K562 (cell line): ENCODE data around the gene ZNF239. TPM values are rescaled to one million over a fixed set of nuclear protein-coding genes. Genes with fewer than 3 reads are reported as not detected.

Experiments used
- ARID2 ChIP-seq: fragments of 450-650 bp; IDR thresholded peaks from 2 replicates; pipeline ENCODE4 v1.6.1; 2017; ENCODE audit warnings: antibody characterized with exemption, mild to moderate bottlenecking
- ATF7 ChIP-seq: fragments of 450-650 bp; IDR thresholded peaks from 2 replicates; pipeline ENCODE4 v1.7.1; 2014; ENCODE audit warnings: mild to moderate bottlenecking, moderate library complexity
- CCNT2 ChIP-seq: IDR thresholded peaks from 2 replicates; pipeline ENCODE4 v1.6.1; 2011; ENCODE audit warnings: borderline replicate concordance, low read depth, mild to moderate bottlenecking, moderate library complexity, mixed read lengths, low read length; ENCODE audit not compliant: insufficient read length; ENCODE audit errors: extremely low read depth
- CLOCK ChIP-seq: fragments of 250-450 bp; sonication (Bioruptor Pico); IDR thresholded peaks from 2 replicates; pipeline ENCODE4 v1.4.0; 2020; ENCODE audit warnings: mild to moderate bottlenecking, moderate library complexity, borderline replicate concordance
- CTCF ChIP-seq, 3 experiments: IDR thresholded peaks in 2 of 3; conservative IDR thresholded peaks in 1 of 3; 2 replicates each; pipeline ENCODE4 v1.5.1; 2011 to 2012; ENCODE audit warnings: low read length in 3 of 3, mild to moderate bottlenecking in 3 of 3, control low read depth in 2 of 3, improper control_type of control experiment in 1 of 3, inconsistent platforms in 1 of 3, low read depth in 1 of 3, mixed read lengths in 1 of 3, moderate library complexity in 1 of 3; ENCODE audit not compliant: insufficient read depth in 2 of 3
- GABPB1 ChIP-seq: sonication (generic); formaldehyde crosslinking; IDR thresholded peaks from 2 replicates; pipeline ENCODE4 v1.8.0; 2022; ENCODE audit warnings: mild to moderate bottlenecking, missing genetic modification reagents
- GTF2B ChIP-seq: IDR thresholded peaks from 2 replicates; pipeline ENCODE4 v1.6.1; 2011; ENCODE audit not compliant: insufficient read length; ENCODE audit errors: extremely low read depth
- IRF9 ChIP-seq: fragments of 450-650 bp; IDR thresholded peaks from 2 replicates; pipeline ENCODE4 v1.6.1; 2016; ENCODE audit warnings: missing biosample characterization, missing genetic modification characterization
- MAZ ChIP-seq, 2 experiments: fragments of 450-650 bp in 1 of 2; sonication (generic) in 1 of 2; formaldehyde crosslinking; IDR thresholded peaks in 1 of 2; conservative IDR thresholded peaks in 1 of 2; 2 replicates each; pipeline versions ENCODE4 v1.4.0 to v1.5.0; 2020; ENCODE audit warnings: mild to moderate bottlenecking in 1 of 2, missing genetic modification reagents in 1 of 2
- MTF1 ChIP-seq: fragments of 250-450 bp; sonication (Bioruptor Pico); IDR thresholded peaks from 2 replicates; pipeline ENCODE4 v1.9.0; 2021; ENCODE audit warnings: moderate library complexity, mild to moderate bottlenecking, inconsistent platforms, borderline replicate concordance
- PHF20 ChIP-seq: fragments of 450-650 bp; IDR thresholded peaks from 2 replicates; pipeline ENCODE4 v1.6.1; 2018; ENCODE audit not compliant: partially characterized antibody
- PPARD ChIP-seq: fragments of 250-450 bp; sonication (Bioruptor Pico); IDR thresholded peaks from 2 replicates; pipeline ENCODE4 v1.8.0; 2022; ENCODE audit warnings: inconsistent platforms, mild to moderate bottlenecking, moderate library complexity
- SIN3A ChIP-seq, 2 experiments: fragments of 150-350 bp in 1 of 2; IDR thresholded peaks; 2 replicates each; pipeline ENCODE4 v1.6.1; 2011 to 2016; ENCODE audit warnings: borderline replicate concordance in 2 of 2, low read depth in 2 of 2, low read length in 2 of 2, mild to moderate bottlenecking in 2 of 2, moderate library complexity in 2 of 2; ENCODE audit not compliant: control insufficient read depth in 1 of 2
- SMARCE1 ChIP-seq: fragments of 450-650 bp; IDR thresholded peaks from 2 replicates; pipeline ENCODE4 v1.7.1; 2016; ENCODE audit warnings: mild to moderate bottlenecking
- SNAPC5 ChIP-seq: fragments of 250-450 bp; sonication (Bioruptor Pico); IDR thresholded peaks from 2 replicates; pipeline ENCODE4 v1.8.0; 2021; ENCODE audit warnings: moderate library complexity, mild to moderate bottlenecking, inconsistent platforms
- STAT5A ChIP-seq: IDR thresholded peaks from 2 replicates; pipeline ENCODE4 v1.6.1; 2012; ENCODE audit warnings: low read length, inconsistent platforms, borderline replicate concordance
- TAF1 ChIP-seq: IDR thresholded peaks from 2 replicates; pipeline ENCODE4 v1.6.1; 2011; ENCODE audit warnings: mild to moderate bottlenecking, low read length, moderate library complexity; ENCODE audit not compliant: insufficient read depth, control insufficient read depth, severe bottlenecking; ENCODE audit errors: extremely low read depth
- ZFX ChIP-seq: sonication (generic); formaldehyde crosslinking; IDR thresholded peaks from 2 replicates; pipeline ENCODE4 v1.8.0; 2022; ENCODE audit warnings: mild to moderate bottlenecking, missing genetic modification reagents, moderate library complexity
- ZNF217 ChIP-seq: sonication (generic); formaldehyde crosslinking; IDR thresholded peaks from 2 replicates; pipeline ENCODE4 v1.8.0; 2022; ENCODE audit warnings: mild to moderate bottlenecking, missing genetic modification reagents
- ZNF253 ChIP-seq: fragments of 250-450 bp; sonication (Bioruptor Pico); conservative IDR thresholded peaks from 2 replicates; pipeline ENCODE4 v1.6.1; 2021; ENCODE audit warnings: mild to moderate bottlenecking
- polyA plus RNA-seq, 8 experiments: library from polyadenylated mRNA; depleted of rRNA in 4 of 8; stranded (reverse) in 5 of 8; unstranded in 3 of 8; fragments of >200 nt; fragmentation: Nextera tagmentation in 2 of 8; fragmentation: Illumina TruSeq in 1 of 8; extraction: Ambion mirVana in 2 of 8; extraction: Trizol in 1 of 8; gene quantifications; 2 replicates each; pipeline versions ENCODE4 v1.2.1 to v1.2.3, GENCODE V29; 2011 to 2014; ENCODE audit warnings: inconsistent platforms in 1 of 8, missing spikeins in 1 of 8
- total RNA-seq, 7 experiments: library from RNA; depleted of rRNA in 6 of 7; stranded (reverse); fragments of >200 nt in 6 of 7; fragmentation: Illumina TruSeq in 2 of 7; extraction: Trizol in 2 of 7; gene quantifications; 2 replicates each; pipeline versions ENCODE4 v1.2.1 to v1.2.3, GENCODE V29; 2011 to 2021; ENCODE audit warnings: low replicate concordance in 1 of 7

The ZNF239 gene
- total and polyA plus RNA-seq, 9 of the 15 experiments (the other 6 are each of a cell fraction or from before 2014, with no cell fraction given) = 13.7 to 26.7 (median 23.4) TPM

GRCh38 chr10:43594944-43595589 lies 20.7 kb upstream of the ZNF239 start (continued):
- TF ChIP-seq ZFX (CRISPR knock-in tag) (no peak), ZNF253 (CRISPR knock-in tag) (no peak), GABPB1 (no peak), ARID2 (no peak), TAF1 (no peak), CCNT2 (no peak), IRF9 (tag) (peak; percentile 31; the same call in 1 of the 2 replicates), GTF2B (no peak), CLOCK (CRISPR knock-in tag) (no peak), MAZ (CRISPR knock-in tag; conservative IDR thresholded peaks at IDR 0.05 in 1 of 2, IDR thresholded peaks at IDR 0.05 in 1 of 2) (peak in 1 of 2 experiments; percentile 45; a peak in 1 of 4 replicates), ATF7 (0 out of 2 replicates have a peak, but pooled peaks have one; percentile 11), PPARD (CRISPR knock-in tag) (no peak), SMARCE1 (no peak; the same call in 1 of the 2 replicates), MTF1 (CRISPR knock-in tag) (no peak), STAT5A (no peak), PHF20 (no peak), CTCF (IDR thresholded peaks at IDR 0.05 in 2 of 3, conservative IDR thresholded peaks at IDR 0.05 in 1 of 3; ENCODE audit: insufficient read depth in 2 of 3, low read depth in 1 of 3, low read length in 3 of 3) (no peak), SNAPC5 (CRISPR knock-in tag) (no peak), ZNF217 (CRISPR knock-in tag) (no peak), SIN3A (IDR thresholded peaks at IDR 0.05; ENCODE audit: borderline replicate concordance in 2 of 2, control insufficient read depth in 1 of 2, low read depth in 2 of 2, low read length in 2 of 2) (no peak)
